BJ (cell line): Measurements from ENCODE around the gene MARS1. TPM values are rescaled to one million over a fixed set of nuclear protein-coding genes. Genes with fewer than 3 reads are reported as not detected.

ENCODE experiments used
- CTCF ChIA-PET: fragments of 350-600 bp; formaldehyde crosslinking; extraction: SDS; loops from one replicate; lab custom pipeline; 2021; ENCODE audit warnings: antibody characterized with exemption, inconsistent platforms; lab: Yijun Ruan, JAX
- POLR2A ChIA-PET: fragments of 300-600 bp; sonication (Branson Sonifier 250); formaldehyde crosslinking; extraction: SDS; loops from one replicate; lab custom pipeline; 2021; ENCODE audit warnings: antibody characterized with exemption; lab: Charles Lee
- DNase-seq: peaks from one replicate; pipeline ENCODE4 v3.0.0-alpha.2; 2011; ENCODE audit warnings: low read depth
- H3K27me3 ChIP-seq: 2 replicates; pipeline ENCODE4 v1.6.0; 2011; ENCODE audit warnings: low read length; ENCODE audit not compliant: control insufficient read depth, insufficient read depth
- H3K36me3 ChIP-seq: 2 replicates; pipeline ENCODE4 v1.5.1; 2011; ENCODE audit warnings: low read length; ENCODE audit not compliant: control insufficient read depth, insufficient read depth
- H3K4me3 ChIP-seq: 2 replicates; pipeline ENCODE4 v1.5.1; 2011; ENCODE audit warnings: low read depth, mild to moderate bottlenecking, control low read depth, low read length
- polyA plus RNA-seq: library from polyadenylated mRNA; depleted of rRNA; stranded (reverse); fragments of >200 nt; gene quantifications from 2 replicates; pipeline ENCODE4 v1.2.3, GENCODE V29; 2011
- TF ChIP-seq, protein P1 (sequence below): IDR thresholded peaks from 2 replicates; pipeline ENCODE4 v1.5.1; 2011; ENCODE audit warnings: low read depth, mild to moderate bottlenecking, control low read depth, inconsistent platforms, low read length, moderate library complexity; ENCODE audit not compliant: insufficient read depth

The MARS1 gene
- polyA plus RNA-seq, 1 experiment, result 378 TPM

- no peaks in the 10 kb centered on the region for H3K36me3 ChIP-seq
- POLR2A ChIA-PET, result interaction anchor here (0.6 kb wide), 1 partner anchor 8 kb away, joined by 4 read pairs; no protein-coding TSS in a partner anchor
- peak overlapping the region; percentile 18 for H3K4me3 ChIP-seq
- CTCF ChIA-PET, result interaction anchor here (0.9 to 3.1 kb wide), 9 partner anchors 10 to 236 kb away, joined by 3 to 38 read pairs (median 5); partner anchors contain the start of gene GLI1
- DNase-seq, result no peak
- peaks cover 41% of the 10 kb centered on the region for H3K27me3 ChIP-seq
- TF ChIP-seq, protein P1, sequence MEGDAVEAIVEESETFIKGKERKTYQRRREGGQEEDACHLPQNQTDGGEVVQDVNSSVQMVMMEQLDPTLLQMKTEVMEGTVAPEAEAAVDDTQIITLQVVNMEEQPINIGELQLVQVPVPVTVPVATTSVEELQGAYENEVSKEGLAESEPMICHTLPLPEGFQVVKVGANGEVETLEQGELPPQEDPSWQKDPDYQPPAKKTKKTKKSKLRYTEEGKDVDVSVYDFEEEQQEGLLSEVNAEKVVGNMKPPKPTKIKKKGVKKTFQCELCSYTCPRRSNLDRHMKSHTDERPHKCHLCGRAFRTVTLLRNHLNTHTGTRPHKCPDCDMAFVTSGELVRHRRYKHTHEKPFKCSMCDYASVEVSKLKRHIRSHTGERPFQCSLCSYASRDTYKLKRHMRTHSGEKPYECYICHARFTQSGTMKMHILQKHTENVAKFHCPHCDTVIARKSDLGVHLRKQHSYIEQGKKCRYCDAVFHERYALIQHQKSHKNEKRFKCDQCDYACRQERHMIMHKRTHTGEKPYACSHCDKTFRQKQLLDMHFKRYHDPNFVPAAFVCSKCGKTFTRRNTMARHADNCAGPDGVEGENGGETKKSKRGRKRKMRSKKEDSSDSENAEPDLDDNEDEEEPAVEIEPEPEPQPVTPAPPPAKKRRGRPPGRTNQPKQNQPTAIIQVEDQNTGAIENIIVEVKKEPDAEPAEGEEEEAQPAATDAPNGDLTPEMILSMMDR, result no peak
Observed at GRCh38 chr12:57475271-57476161, 12.4 kb upstream of the MARS1 start.

DNA sequence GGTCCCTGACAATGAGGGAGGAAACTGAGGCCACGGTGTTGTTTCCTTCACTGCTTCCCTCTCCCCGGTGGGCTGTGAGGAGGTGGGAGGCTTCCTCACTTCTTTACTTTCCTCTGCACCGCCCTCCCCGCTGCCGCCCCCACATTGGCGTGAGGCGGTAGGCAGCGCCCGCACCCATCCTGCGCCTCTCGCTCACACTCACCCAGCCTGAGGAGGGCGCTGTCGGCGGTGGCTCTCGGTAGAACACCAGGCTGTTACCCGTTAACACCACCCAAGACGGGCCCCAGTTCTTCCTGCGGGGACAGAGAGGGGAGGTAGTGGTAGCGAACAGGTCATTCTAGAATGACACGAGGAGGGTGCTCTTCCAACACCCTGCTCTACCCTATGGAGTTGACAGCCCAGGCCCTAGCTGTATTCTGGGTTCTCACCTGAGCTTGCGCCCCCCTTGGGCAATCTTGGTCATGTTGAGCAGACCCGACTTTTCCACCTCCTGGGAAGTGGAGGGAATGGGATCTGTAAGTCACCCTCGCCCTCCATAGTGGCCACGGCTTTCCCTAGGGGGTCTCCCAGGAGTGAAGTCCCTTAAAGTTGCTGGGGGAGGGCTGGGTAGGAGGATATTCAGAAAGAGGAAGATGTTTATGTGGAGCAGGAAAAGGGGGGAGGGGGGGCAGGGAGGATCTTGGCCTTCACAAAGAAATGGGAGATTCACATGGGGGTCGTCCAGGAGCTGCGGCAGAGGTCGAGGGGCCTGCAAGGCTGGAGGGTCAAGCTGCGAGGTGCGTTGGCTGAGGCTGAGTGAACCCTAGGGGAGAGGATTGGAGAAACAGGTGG is 11.5 kb upstream of the MARS1 start:
- Histone ChIP-seq H3K4me3 (peak overlapping the region; percentile 18; the same call in 1 of the 2 replicates), H3K27me3 (peaks cover 41% of the 10 kb centered on the region), H3K36me3 (no peaks in the 10 kb centered on the region)
- ChIA-PET POLR2A (no interaction called here), CTCF (interaction anchor here (0.9 to 3.1 kb wide), 6 partner anchors 11 to 191 kb away, joined by 3 to 38 read pairs (median 7); partner anchors contain the start of gene GLI1)
- TF ChIP-seq, protein P1, result peak; percentile 22; the same call in 1 of the 2 replicates
- DNase-seq, result no peak

- ChIA-PET POLR2A (no interaction called here), CTCF (interaction anchor here (1.1 to 1.9 kb wide), 3 partner anchors 12 to 192 kb away, joined by 3 to 10 read pairs (median 3); no protein-coding TSS in a partner anchor)
- Histone ChIP-seq H3K4me3 (no peak overlapping the region), H3K27me3 (peaks cover 40% of the 10 kb centered on the region), H3K36me3 (no peaks in the 10 kb centered on the region)
- no peak for DNase-seq
- TF ChIP-seq, protein P1, result no peak
Observed at GRCh38 chr12:57476993-57477709, 10.7 kb upstream of the MARS1 start.

DNA sequence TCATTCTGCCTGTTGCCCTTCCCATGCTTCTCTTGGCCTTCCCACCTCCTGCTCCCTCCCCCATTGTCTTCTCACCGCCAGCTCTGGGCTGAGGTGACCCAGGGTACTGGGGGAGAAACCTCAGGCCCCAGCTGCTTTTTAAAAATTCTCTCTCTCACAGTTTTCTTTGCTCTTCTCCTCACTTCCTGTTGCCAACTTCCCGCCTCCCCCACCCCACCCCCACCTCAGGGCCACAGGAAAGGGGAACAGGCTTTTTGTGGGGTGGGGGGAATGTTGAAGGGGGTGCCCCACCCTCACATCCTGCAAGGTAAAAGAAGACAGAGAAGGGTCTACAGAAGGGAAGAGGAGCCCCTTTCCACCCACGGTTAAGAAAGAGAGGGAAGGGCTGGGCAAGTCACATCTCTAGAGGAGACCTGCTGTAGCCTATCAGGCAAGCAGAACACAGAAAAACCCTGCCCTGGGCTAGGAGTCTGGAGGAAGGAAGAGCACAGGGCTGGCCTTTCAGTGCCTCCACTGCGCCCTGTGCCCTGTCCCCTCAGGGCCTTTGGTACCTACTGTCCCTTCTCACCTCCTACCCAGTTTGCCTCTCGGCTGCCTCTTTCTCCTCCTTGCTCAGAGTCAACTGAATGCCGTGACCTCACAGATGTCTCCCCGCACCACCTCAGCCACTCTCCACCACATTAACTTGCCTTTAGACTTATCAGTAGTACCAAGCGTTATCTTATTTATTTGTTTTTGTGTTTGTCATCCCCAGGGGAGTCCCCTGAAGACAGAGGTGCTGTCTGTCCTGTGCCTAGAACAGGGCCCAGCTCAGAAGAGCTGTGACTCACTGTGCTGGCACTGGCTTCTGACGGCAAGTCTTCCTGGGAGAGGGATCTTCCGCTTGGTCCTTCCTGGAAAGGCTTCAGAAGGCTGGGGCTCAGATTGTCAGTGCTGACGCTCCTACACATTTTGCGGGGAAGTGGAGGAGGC is 9.9 kb upstream of the MARS1 start:
- TF ChIP-seq, protein P1, result no peak
- ChIA-PET CTCF (interaction anchor here (0.9 to 1.9 kb wide), 4 partner anchors 12 to 193 kb away, joined by 3 to 10 read pairs (median 3); partner anchors contain the start of gene GLI1), POLR2A (no interaction called here)
- H3K4me3 ChIP-seq, result no peak overlapping the region
- H3K36me3 ChIP-seq, result no peaks in the 10 kb centered on the region
- DNase-seq, result no peak
- H3K27me3 ChIP-seq, result peaks cover 33% of the 10 kb centered on the region
